ENCODE measurements around the gene MYOCD. TPM values are rescaled to one million over a fixed set of nuclear protein-coding genes. Genes with fewer than 3 reads are reported as not detected.
"Not testable (repeated sequence)": the region's sequence is repeated elsewhere in the genome, so short reads cannot be mapped to it uniquely, and the experiment has no call there.

The MYOCD gene
- total RNA-seq, 1 experiment from 2014 or later: 0.24 TPM

- DNase-seq: no peak
- no peak overlapping the region for H3K4me3 ChIP-seq (ENCODE audit: insufficient read depth, low read depth, low read length)
- no peaks in the 10 kb centered on the region for H3K27me3 ChIP-seq (ENCODE audit: control insufficient read depth, insufficient read depth, low read length)
- no peaks in the 10 kb centered on the region for H3K36me3 ChIP-seq (replicated peaks; ENCODE audit: control insufficient read depth, insufficient read depth, low read length)
Measured at GRCh38 chr17:12634789-12635414, 30.8 kb upstream of the MYOCD start.

- H3K4me3 ChIP-seq (ENCODE audit: insufficient read depth, low read depth, low read length); H3K36me3 ChIP-seq (replicated peaks; ENCODE audit: control insufficient read depth, insufficient read depth, low read length); DNase-seq; H3K27me3 ChIP-seq (ENCODE audit: control insufficient read depth, insufficient read depth, low read length): not testable (repeated sequence)
Measured at GRCh38 chr17:12635996-12636395, 29.7 kb upstream of the MYOCD start.

DNA sequence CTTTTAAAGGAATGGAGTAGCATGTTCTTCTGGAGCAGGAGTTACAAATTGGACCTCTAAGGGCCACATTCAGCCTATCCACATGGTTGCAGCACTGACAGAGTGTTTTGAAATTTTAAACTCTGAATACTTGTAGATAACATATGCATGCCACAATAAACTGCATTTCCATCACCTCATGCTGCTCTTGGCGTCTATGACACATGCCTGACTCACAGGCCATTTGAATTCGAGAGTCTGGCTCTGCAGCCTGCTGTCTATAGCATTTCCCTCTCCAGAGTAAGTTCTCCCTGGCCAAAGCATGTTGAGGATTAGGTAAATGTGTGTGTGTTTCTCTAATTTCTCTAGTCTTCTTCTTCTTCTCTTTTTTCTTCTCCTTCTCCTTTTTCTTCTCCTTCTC, 28.7 kb upstream of the MYOCD start:
- Histone ChIP-seq H3K4me3 (ENCODE audit: insufficient read depth, low read depth, low read length) (no peak overlapping the region), H3K36me3 (replicated peaks; ENCODE audit: control insufficient read depth, insufficient read depth, low read length) (no peaks in the 10 kb centered on the region), H3K27me3 (ENCODE audit: control insufficient read depth, insufficient read depth, low read length) (no peaks in the 10 kb centered on the region)
- DNase-seq: no peak

DNA sequence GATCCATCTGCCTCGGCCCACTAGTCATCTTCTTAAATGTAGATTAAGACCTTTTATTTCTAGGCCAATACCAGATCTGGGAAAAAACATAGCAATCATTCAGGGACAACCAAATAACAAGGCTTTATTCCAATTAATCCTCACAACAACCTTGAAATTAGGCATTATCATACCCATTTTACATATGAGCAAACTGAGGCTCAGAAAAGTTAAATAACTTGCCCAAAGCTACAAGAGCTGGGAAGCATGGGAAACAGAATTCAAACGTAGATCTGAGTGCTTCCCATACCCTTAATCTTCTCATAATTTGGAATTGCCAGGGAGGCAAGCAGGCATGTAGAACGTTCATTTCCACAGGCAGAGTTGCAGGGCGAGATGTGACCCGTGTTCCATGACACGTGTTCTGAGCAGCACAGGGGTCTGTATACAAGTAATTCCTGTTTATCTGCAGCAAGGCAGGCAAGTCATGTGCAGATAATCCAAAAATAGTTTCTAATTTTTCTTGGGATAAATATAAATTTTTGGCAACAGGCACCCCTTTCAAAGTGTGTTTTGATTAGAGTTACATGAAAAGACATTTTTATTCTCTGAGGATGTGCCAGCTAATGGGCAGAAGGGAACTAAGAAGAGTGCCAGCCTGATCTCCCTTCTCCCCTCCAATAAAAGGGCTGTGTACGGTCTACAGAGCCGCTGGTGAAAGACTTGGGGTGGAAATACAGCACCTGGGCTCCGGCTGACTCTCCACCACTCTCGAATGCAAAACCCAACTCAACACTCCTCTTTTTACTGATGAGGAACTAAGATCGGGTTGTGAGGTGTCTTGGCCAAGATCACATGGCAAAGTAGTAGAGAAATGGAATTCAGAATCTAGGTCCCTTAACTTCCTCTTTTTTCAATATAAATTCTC, 27.7 kb upstream of the MYOCD start:
- Histone ChIP-seq H3K36me3 (replicated peaks; ENCODE audit: control insufficient read depth, insufficient read depth, low read length) (no peaks in the 10 kb centered on the region), H3K4me3 (ENCODE audit: insufficient read depth, low read depth, low read length) (no peak overlapping the region), H3K27me3 (ENCODE audit: control insufficient read depth, insufficient read depth, low read length) (no peaks in the 10 kb centered on the region)
- DNase-seq: no peak

- DNase-seq: no peak
- Histone ChIP-seq H3K36me3 (replicated peaks; ENCODE audit: control insufficient read depth, insufficient read depth, low read length) (no peaks in the 10 kb centered on the region), H3K27me3 (ENCODE audit: control insufficient read depth, insufficient read depth, low read length) (no peaks in the 10 kb centered on the region), H3K4me3 (ENCODE audit: insufficient read depth, low read depth, low read length) (no peak overlapping the region)
Measured at GRCh38 chr17:12640364-12640763, 25.3 kb upstream of the MYOCD start.

- Histone ChIP-seq H3K27me3 (ENCODE audit: control insufficient read depth, insufficient read depth, low read length) (no peaks in the 10 kb centered on the region), H3K36me3 (replicated peaks; ENCODE audit: control insufficient read depth, insufficient read depth, low read length) (no peaks in the 10 kb centered on the region), H3K4me3 (ENCODE audit: insufficient read depth, low read depth, low read length) (no peak overlapping the region)
- no peak for DNase-seq
Measured at GRCh38 chr17:12641084-12641483, 24.6 kb upstream of the MYOCD start.

GRCh38 chr17:12642034-12642433, 23.7 kb upstream of the MYOCD start:
- Histone ChIP-seq H3K27me3 (ENCODE audit: control insufficient read depth, insufficient read depth, low read length) (no peaks in the 10 kb centered on the region), H3K4me3 (ENCODE audit: insufficient read depth, low read depth, low read length) (no peak overlapping the region), H3K36me3 (replicated peaks; ENCODE audit: control insufficient read depth, insufficient read depth, low read length) (no peaks in the 10 kb centered on the region)
- DNase-seq: no peak

DNA sequence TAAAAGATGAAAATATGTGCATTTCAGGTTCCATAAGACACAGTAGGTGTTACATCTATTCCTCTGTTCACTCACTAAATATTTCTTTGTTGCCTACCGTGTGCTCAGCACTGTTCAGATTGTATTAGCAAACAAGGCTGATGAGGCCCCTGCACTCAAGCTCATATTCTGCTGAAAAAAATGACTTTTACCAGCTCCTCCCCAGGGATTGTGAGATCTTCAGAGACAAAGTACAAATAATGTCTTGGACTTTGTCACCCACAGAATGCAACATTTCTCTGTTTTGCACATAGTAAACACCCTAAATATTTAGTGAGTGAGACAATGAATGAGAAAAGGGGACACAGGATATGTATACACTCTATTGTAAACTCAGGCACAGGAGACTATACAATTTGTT, 21.9 kb upstream of the MYOCD start:
- no peak overlapping the region for H3K4me3 ChIP-seq (ENCODE audit: insufficient read depth, low read depth, low read length)
- no peaks in the 10 kb centered on the region for H3K36me3 ChIP-seq (replicated peaks; ENCODE audit: control insufficient read depth, insufficient read depth, low read length)
- no peak for DNase-seq

GRCh38 chr17:12644623-12645022, 21.1 kb upstream of the MYOCD start:
- no peak for DNase-seq

More for the DNA sequence above, 21.9 kb upstream of the MYOCD start:
- no peaks in the 10 kb centered on the region for H3K27me3 ChIP-seq (ENCODE audit: control insufficient read depth, insufficient read depth, low read length)

GRCh38 chr17:12646761-12647422, 18.8 kb upstream of the MYOCD start:
- DNase-seq: no peak
- no peak overlapping the region for H3K4me3 ChIP-seq (ENCODE audit: insufficient read depth, low read depth, low read length)
- H3K36me3 ChIP-seq (replicated peaks; ENCODE audit: control insufficient read depth, insufficient read depth, low read length): no peaks in the 10 kb centered on the region
- no peaks in the 10 kb centered on the region for H3K27me3 ChIP-seq (ENCODE audit: control insufficient read depth, insufficient read depth, low read length)

More at GRCh38 chr17:12644623-12645022, 21.1 kb upstream of the MYOCD start:
- Histone ChIP-seq H3K27me3 (ENCODE audit: control insufficient read depth, insufficient read depth, low read length) (no peaks in the 10 kb centered on the region), H3K4me3 (ENCODE audit: insufficient read depth, low read depth, low read length) (no peak overlapping the region), H3K36me3 (replicated peaks; ENCODE audit: control insufficient read depth, insufficient read depth, low read length) (no peaks in the 10 kb centered on the region)

DNA sequence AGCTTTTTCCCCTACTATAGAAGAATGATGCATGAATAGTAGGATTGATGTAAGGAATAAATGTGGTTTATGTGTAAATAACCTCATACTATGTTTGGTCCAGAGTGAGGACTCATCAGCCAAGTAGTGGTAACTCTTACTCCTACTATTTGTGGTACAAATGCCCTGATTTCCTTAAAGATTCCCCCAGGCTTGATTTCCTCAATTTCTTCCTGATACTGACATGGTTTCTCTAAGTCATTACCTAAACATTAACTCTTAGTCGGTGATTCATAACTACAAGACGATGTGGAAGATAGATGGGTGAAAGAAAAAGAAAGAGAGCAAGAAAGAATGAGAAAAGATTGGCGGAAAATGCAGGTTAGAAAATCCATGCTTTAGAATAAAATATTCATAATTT, 17.2 kb upstream of the MYOCD start:
- H3K36me3 ChIP-seq (replicated peaks; ENCODE audit: control insufficient read depth, insufficient read depth, low read length): no peaks in the 10 kb centered on the region
- no peak for DNase-seq
- no peak overlapping the region for H3K4me3 ChIP-seq (ENCODE audit: insufficient read depth, low read depth, low read length)
- no peaks in the 10 kb centered on the region for H3K27me3 ChIP-seq (ENCODE audit: control insufficient read depth, insufficient read depth, low read length)

DNA sequence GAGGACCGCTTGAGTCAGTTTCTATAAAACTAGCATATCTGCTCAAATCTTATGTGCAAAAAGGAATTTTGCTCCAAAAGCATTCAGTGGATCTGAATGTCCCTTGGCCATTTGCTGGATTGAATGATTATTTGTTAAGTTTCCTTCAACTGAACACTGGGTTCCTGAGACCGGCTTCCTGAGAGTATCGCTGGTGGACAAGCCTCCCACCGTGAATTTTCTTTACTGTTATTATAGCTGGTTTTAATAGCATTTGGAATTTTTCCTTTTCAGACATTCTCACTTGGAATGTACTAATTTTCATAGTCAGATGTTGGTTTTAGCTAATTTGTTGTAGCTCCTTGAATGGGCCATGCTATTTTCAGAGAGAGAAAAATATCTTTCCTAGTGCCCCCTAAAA, 9.8 kb upstream of the MYOCD start:
- no peaks in the 10 kb centered on the region; the same call in 1 of the 2 replicates for H3K27me3 ChIP-seq (ENCODE audit: control insufficient read depth, insufficient read depth, low read length)
- H3K36me3 ChIP-seq (replicated peaks; ENCODE audit: control insufficient read depth, insufficient read depth, low read length): no peaks in the 10 kb centered on the region
- DNase-seq: no peak
- no peak overlapping the region for H3K4me3 ChIP-seq (ENCODE audit: insufficient read depth, low read depth, low read length)

DNA sequence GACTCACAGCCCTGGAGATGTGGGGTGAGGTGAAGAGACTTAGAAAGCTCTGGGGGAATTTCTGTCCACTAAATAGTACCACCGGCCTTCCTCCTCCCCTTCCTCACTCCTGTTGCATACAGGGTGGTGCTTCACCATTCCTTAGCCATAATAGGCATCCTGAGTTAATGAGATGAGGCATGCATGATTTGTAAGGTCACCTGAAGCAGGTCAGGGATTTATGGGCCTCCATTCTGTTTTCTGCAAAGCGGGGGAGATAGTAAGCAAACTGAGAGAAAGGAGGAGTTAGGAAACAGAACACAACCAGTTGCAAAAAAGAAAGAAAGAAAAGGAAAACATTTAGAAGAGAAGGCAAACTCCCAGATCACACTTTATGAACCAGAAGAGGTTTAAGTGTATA, 9.3 kb upstream of the MYOCD start:
- Histone ChIP-seq H3K4me3 (ENCODE audit: insufficient read depth, low read depth, low read length) (no peak overlapping the region), H3K27me3 (ENCODE audit: control insufficient read depth, insufficient read depth, low read length) (no peaks in the 10 kb centered on the region; the same call in 1 of the 2 replicates), H3K36me3 (replicated peaks; ENCODE audit: control insufficient read depth, insufficient read depth, low read length) (no peaks in the 10 kb centered on the region)
- no peak for DNase-seq

GRCh38 chr17:12659500-12659899, 6.2 kb upstream of the MYOCD start:
- no peak overlapping the region for H3K4me3 ChIP-seq (ENCODE audit: insufficient read depth, low read depth, low read length)
- peaks cover 6% of the 10 kb centered on the region; the same call in 1 of the 2 replicates for H3K27me3 ChIP-seq (ENCODE audit: control insufficient read depth, insufficient read depth, low read length)
- no peak for DNase-seq
- H3K36me3 ChIP-seq (replicated peaks; ENCODE audit: control insufficient read depth, insufficient read depth, low read length): no peaks in the 10 kb centered on the region

DNA sequence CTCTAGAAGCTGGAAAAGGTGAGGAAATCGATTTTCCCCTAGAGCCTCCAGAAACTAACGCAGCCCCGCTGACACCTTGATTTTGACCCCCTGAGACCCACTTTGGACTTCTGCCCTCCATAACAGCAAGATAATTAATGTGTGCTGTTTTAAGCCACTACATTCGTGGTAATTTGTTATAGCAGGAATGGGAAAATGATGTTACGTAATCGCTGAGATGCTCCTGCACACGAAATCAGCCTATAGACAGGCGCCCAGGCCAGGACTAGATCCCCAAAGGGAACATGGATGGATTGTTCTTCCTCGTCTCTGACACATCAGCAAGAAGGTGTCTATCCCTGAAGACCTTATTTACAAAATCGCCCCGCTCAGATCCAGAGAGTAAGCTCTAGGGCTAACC, 1.4 kb upstream of the MYOCD start:
- Histone ChIP-seq H3K27me3 (ENCODE audit: control insufficient read depth, insufficient read depth, low read length) (peaks cover 14% of the 10 kb centered on the region), H3K4me3 (ENCODE audit: insufficient read depth, low read depth, low read length) (no peak overlapping the region), H3K36me3 (replicated peaks; ENCODE audit: control insufficient read depth, insufficient read depth, low read length) (no peaks in the 10 kb centered on the region)
- no peak for DNase-seq
